ENCODE results near the gene MIX23. TPM values are rescaled to one million over a fixed set of nuclear protein-coding genes. Genes with fewer than 3 reads are reported as not detected.
A peak's percentile ranks its signal among the peaks of the same experiment; 100 is the strongest.

Gene MIX23
- total RNA-seq, 1 donor from 2014 or later, result 44.9 TPM

GRCh38 chr3:122392868-122393844, 10.1 kb upstream of the MIX23 start:
- no peak for DNase-seq (ENCODE audit: extremely low spot score, unreplicated experiment)
- Mint-ChIP-seq H3K9me3 (no peaks in the 10 kb centered on the region), H3K4me1 (ENCODE audit: unreplicated experiment) (peaks cover 4% of the 10 kb centered on the region), H3K27me3 (no peaks in the 10 kb centered on the region), H3K4me3 (peak overlapping the region; percentile 19), H3K36me3 (peaks cover 8% of the 10 kb centered on the region), H3K27ac (peak overlapping the region; percentile 44)
- peak; percentile 83 for TF ChIP-seq CTCF (conservative IDR thresholded peaks at IDR 0.05)

- no peak for DNase-seq (ENCODE audit: extremely low spot score, unreplicated experiment)
- H3K4me1 Mint-ChIP-seq (ENCODE audit: unreplicated experiment), result peaks cover 4% of the 10 kb centered on the region
- H3K9me3 Mint-ChIP-seq, result no peaks in the 10 kb centered on the region
- H3K27me3 Mint-ChIP-seq, result no peaks in the 10 kb centered on the region
- peak overlapping the region; percentile 27 for H3K4me3 Mint-ChIP-seq
- H3K36me3 Mint-ChIP-seq, result peaks cover 12% of the 10 kb centered on the region
- no peak for TF ChIP-seq CTCF (conservative IDR thresholded peaks at IDR 0.05)
- no peak overlapping the region for H3K27ac Mint-ChIP-seq
Measured at GRCh38 chr3:122391681-122392446, 8.8 kb upstream of the MIX23 start.

GRCh38 chr3:122390665-122391064, 7.6 kb upstream of the MIX23 start:
- no peak for TF ChIP-seq CTCF (conservative IDR thresholded peaks at IDR 0.05)
- Mint-ChIP-seq H3K9me3 (no peaks in the 10 kb centered on the region), H3K4me3 (no peak overlapping the region), H3K36me3 (peaks cover 16% of the 10 kb centered on the region), H3K27ac (no peak overlapping the region), H3K27me3 (no peaks in the 10 kb centered on the region), H3K4me1 (ENCODE audit: unreplicated experiment) (peaks cover 7% of the 10 kb centered on the region)
- no peak for DNase-seq (ENCODE audit: extremely low spot score, unreplicated experiment)

- Mint-ChIP-seq H3K9me3 (no peaks in the 10 kb centered on the region), H3K4me1 (ENCODE audit: unreplicated experiment) (peaks cover 7% of the 10 kb centered on the region), H3K27ac (no peak overlapping the region), H3K36me3 (peaks cover 14% of the 10 kb centered on the region), H3K27me3 (no peaks in the 10 kb centered on the region), H3K4me3 (no peak overlapping the region)
- no peak for TF ChIP-seq CTCF (conservative IDR thresholded peaks at IDR 0.05)
- DNase-seq (ENCODE audit: extremely low spot score, unreplicated experiment), result no peak
Measured at GRCh38 chr3:122389892-122390291, 6.9 kb upstream of the MIX23 start.

GRCh38 chr3:122389197-122389596, 6.2 kb upstream of the MIX23 start:
- no peak for DNase-seq (ENCODE audit: extremely low spot score, unreplicated experiment)
- no peak for TF ChIP-seq CTCF (conservative IDR thresholded peaks at IDR 0.05)
- H3K4me3 Mint-ChIP-seq, result peak overlapping the region; percentile 15
- no peak overlapping the region for H3K27ac Mint-ChIP-seq
- H3K36me3 Mint-ChIP-seq, result peaks cover 12% of the 10 kb centered on the region
- H3K9me3 Mint-ChIP-seq, result no peaks in the 10 kb centered on the region
- no peaks in the 10 kb centered on the region for H3K27me3 Mint-ChIP-seq
- peaks cover 7% of the 10 kb centered on the region for H3K4me1 Mint-ChIP-seq (ENCODE audit: unreplicated experiment)
